Panc1 (cell line): ENCODE results near the gene PIM2. TPM values are rescaled to one million over a fixed set of nuclear protein-coding genes. Genes with fewer than 3 reads are reported as not detected.

Experiments used
- ATAC-seq: fragments of 200-7000 bp; cut with Tn5 transposase; 2 replicates; pipeline ENCODE4 v1.9.1; 2020; ENCODE audit warnings: mild to moderate bottlenecking, moderate library complexity
- BruUV-seq: library from RNA; stranded (reverse); fragments of 400-500 nt; replicated peaks from 2 replicates; lab custom pipeline; 2021; lab: Mats Ljungman, UMichigan
- CTCF ChIA-PET: fragments of 300-600 bp; sonication (Branson Sonifier 250); formaldehyde crosslinking; loops from one replicate; lab custom pipeline; 2022; ENCODE audit warnings: antibody characterized with exemption; lab: Charles Lee
- POLR2A ChIA-PET: fragments of 300-600 bp; sonication (Branson Sonifier 250); formaldehyde crosslinking; loops from one replicate; lab custom pipeline; 2022; ENCODE audit warnings: antibody characterized with exemption; lab: Charles Lee
- DNase-seq: peaks from one replicate; pipeline ENCODE4 v3.0.0-alpha.2; 2010; ENCODE audit warnings: low read depth, low spot score
- H3K27ac ChIP-seq: 2 replicates; pipeline ENCODE4 v1.5.1; 2011; ENCODE audit warnings: mild to moderate bottlenecking, low read length, inconsistent platforms
- H3K27me3 ChIP-seq: fragments of 200-500 bp; sonication (Bioruptor generic); 2 replicates; pipeline ENCODE4 v1.6.0; 2014; ENCODE audit warnings: low read length, inconsistent platforms; ENCODE audit not compliant: control insufficient read depth, insufficient read depth
- H3K36me3 ChIP-seq: fragments of 200-500 bp; sonication (Bioruptor generic); 2 replicates; pipeline ENCODE4 v1.5.1; 2014; ENCODE audit warnings: inconsistent platforms, mild to moderate bottlenecking, low read length, moderate library complexity; ENCODE audit not compliant: control insufficient read depth, insufficient read depth
- H3K4me1 ChIP-seq: 2 replicates; pipeline ENCODE4 v1.5.1; 2011; ENCODE audit warnings: inconsistent platforms, mild to moderate bottlenecking, low read length, moderate library complexity; ENCODE audit not compliant: control insufficient read depth, insufficient read depth
- H3K4me3 ChIP-seq, 2 experiments: 2 replicates each; pipeline ENCODE4 v1.5.1; 2011 to 2012; ENCODE audit warnings: low read depth in 2 of 2, low read length in 2 of 2, mild to moderate bottlenecking in 2 of 2, inconsistent platforms in 1 of 2, moderate library complexity in 1 of 2
- H3K9me3 ChIP-seq: fragments of 200-500 bp; sonication (Bioruptor generic); 2 replicates; pipeline ENCODE4 v1.5.1; 2014; ENCODE audit warnings: low read depth, mild to moderate bottlenecking, inconsistent platforms, low read length, moderate library complexity; ENCODE audit not compliant: control insufficient read depth, insufficient read depth
- POLR2AphosphoS5 ChIP-seq: IDR thresholded peaks from 2 replicates; pipeline ENCODE4 v1.6.1; 2012; ENCODE audit warnings: mild to moderate bottlenecking, low read depth, low read length, moderate library complexity
- SIN3A ChIP-seq: IDR thresholded peaks from 2 replicates; pipeline ENCODE4 v1.6.1; 2012; ENCODE audit warnings: low read depth, mild to moderate bottlenecking, low read length, moderate library complexity, borderline replicate concordance; ENCODE audit not compliant: insufficient read depth
- TCF7L2 ChIP-seq: IDR thresholded peaks from 2 replicates; pipeline ENCODE4 v1.6.1; 2011; ENCODE audit warnings: mild to moderate bottlenecking, low read depth, low read length, inconsistent platforms
- in situ Hi-C: cut with HindIII; loops from 2 replicates; pipeline ENCODE4 v1.10.0; 2016; ENCODE audit warnings: low sequenced_read_pairs, low pct_unique_long_range_greater_than_20kb
- intact Hi-C: fragments of 100-400 bp; cut with micrococcal nuclease; formaldehyde crosslinking; loops from one replicate; pipeline ENCODE4 v1.10.0; 2022; ENCODE audit not compliant: unreplicated experiment
- total RNA-seq: library from RNA; stranded (reverse); gene quantifications from one replicate; pipeline ENCODE4 v1.2.1, GENCODE V29; 2021; ENCODE audit not compliant: unreplicated experiment
- TF ChIP-seq, protein P1 (sequence below): fragments of 450-650 bp; IDR thresholded peaks from 2 replicates; pipeline ENCODE4 v1.5.1; 2017; ENCODE audit warnings: mild to moderate bottlenecking
- TF ChIP-seq, protein P2 (sequence below), 2 experiments: IDR thresholded peaks; 2 replicates each; pipeline ENCODE4 v1.6.1; 2011 to 2012; ENCODE audit warnings: low read depth in 2 of 2, control low read depth in 1 of 2, low read length in 1 of 2, mild to moderate bottlenecking in 1 of 2, moderate library complexity in 1 of 2; ENCODE audit not compliant: insufficient read depth in 1 of 2

PIM2 gene
- total RNA-seq, 1 experiment from 2014 or later, result 52.6 TPM

GRCh38 chrX:48938721-48939425 is 20.0 kb upstream of the PIM2 start:
- Histone ChIP-seq H3K4me3 (no peak overlapping the region), H3K27me3 (no peaks in the 10 kb centered on the region), H3K27ac (no peak overlapping the region), H3K4me1 (no peaks in the 10 kb centered on the region), H3K9me3 (no peaks in the 10 kb centered on the region), H3K36me3 (no peaks in the 10 kb centered on the region; the same call in 1 of the 2 replicates)
- in situ Hi-C loops (no loop called here), intact Hi-C loops (no loop called here)
- POLR2A ChIA-PET, result no interaction called here
- CTCF ChIA-PET, result no interaction called here
- ATAC-seq (no peak), DNase-seq (no peak)
- no TSS peak for BruUV-seq
- TF ChIP-seq, protein P1, sequence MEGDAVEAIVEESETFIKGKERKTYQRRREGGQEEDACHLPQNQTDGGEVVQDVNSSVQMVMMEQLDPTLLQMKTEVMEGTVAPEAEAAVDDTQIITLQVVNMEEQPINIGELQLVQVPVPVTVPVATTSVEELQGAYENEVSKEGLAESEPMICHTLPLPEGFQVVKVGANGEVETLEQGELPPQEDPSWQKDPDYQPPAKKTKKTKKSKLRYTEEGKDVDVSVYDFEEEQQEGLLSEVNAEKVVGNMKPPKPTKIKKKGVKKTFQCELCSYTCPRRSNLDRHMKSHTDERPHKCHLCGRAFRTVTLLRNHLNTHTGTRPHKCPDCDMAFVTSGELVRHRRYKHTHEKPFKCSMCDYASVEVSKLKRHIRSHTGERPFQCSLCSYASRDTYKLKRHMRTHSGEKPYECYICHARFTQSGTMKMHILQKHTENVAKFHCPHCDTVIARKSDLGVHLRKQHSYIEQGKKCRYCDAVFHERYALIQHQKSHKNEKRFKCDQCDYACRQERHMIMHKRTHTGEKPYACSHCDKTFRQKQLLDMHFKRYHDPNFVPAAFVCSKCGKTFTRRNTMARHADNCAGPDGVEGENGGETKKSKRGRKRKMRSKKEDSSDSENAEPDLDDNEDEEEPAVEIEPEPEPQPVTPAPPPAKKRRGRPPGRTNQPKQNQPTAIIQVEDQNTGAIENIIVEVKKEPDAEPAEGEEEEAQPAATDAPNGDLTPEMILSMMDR, result no peak
- TF ChIP-seq SIN3A (no peak), TCF7L2 (no peak), POLR2AphosphoS5 (no peak)
- TF ChIP-seq, protein P2, sequence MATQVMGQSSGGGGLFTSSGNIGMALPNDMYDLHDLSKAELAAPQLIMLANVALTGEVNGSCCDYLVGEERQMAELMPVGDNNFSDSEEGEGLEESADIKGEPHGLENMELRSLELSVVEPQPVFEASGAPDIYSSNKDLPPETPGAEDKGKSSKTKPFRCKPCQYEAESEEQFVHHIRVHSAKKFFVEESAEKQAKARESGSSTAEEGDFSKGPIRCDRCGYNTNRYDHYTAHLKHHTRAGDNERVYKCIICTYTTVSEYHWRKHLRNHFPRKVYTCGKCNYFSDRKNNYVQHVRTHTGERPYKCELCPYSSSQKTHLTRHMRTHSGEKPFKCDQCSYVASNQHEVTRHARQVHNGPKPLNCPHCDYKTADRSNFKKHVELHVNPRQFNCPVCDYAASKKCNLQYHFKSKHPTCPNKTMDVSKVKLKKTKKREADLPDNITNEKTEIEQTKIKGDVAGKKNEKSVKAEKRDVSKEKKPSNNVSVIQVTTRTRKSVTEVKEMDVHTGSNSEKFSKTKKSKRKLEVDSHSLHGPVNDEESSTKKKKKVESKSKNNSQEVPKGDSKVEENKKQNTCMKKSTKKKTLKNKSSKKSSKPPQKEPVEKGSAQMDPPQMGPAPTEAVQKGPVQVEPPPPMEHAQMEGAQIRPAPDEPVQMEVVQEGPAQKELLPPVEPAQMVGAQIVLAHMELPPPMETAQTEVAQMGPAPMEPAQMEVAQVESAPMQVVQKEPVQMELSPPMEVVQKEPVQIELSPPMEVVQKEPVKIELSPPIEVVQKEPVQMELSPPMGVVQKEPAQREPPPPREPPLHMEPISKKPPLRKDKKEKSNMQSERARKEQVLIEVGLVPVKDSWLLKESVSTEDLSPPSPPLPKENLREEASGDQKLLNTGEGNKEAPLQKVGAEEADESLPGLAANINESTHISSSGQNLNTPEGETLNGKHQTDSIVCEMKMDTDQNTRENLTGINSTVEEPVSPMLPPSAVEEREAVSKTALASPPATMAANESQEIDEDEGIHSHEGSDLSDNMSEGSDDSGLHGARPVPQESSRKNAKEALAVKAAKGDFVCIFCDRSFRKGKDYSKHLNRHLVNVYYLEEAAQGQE (IDR thresholded peaks at IDR 0.05; ENCODE audit: insufficient read depth in 1 of 2, low read depth in 2 of 2, low read length in 1 of 2), result no peak

- intact Hi-C loops (no loop called here), in situ Hi-C loops (no loop called here)
- H3K4me3 ChIP-seq, result no peak overlapping the region
- DNase-seq, result no peak
- no peaks in the 10 kb centered on the region; the same call in 1 of the 2 replicates for H3K36me3 ChIP-seq
- TF ChIP-seq TCF7L2 (no peak), POLR2AphosphoS5 (no peak), SIN3A (no peak)
- TF ChIP-seq, protein P2 (IDR thresholded peaks at IDR 0.05; ENCODE audit: insufficient read depth in 1 of 2, low read depth in 2 of 2, low read length in 1 of 2), result no peak
- TF ChIP-seq, protein P1, result no peak
- CTCF ChIA-PET, result no interaction called here
- POLR2A ChIA-PET, result no interaction called here
- H3K27ac ChIP-seq, result no peak overlapping the region
- no peaks in the 10 kb centered on the region for H3K9me3 ChIP-seq
- no TSS peak for BruUV-seq
- ATAC-seq, result no peak
- H3K27me3 ChIP-seq, result no peaks in the 10 kb centered on the region
- H3K4me1 ChIP-seq, result no peaks in the 10 kb centered on the region
These were observed 18.5 kb upstream of the PIM2 start for GRCh38 chrX:48937054-48937907.
